Thyroid gland (tissue), 4 donors: ENCODE results near the gene TAS1R3. TPM values are rescaled to one million over a fixed set of nuclear protein-coding genes. Genes with fewer than 3 reads are reported as not detected.

Experiments used
- DNase-seq, 2 donors: peaks; one replicate each; pipeline ENCODE4 v3.0.0-alpha.2; 2019
- H3K27ac ChIP-seq, 3 donors: fragments of 200-600 bp; sonication (generic); 1 replicate in 2 of 3; 2 replicates in 1 of 3; pipeline ENCODE4 v1.5.1; 2016 to 2019; ENCODE audit warnings: mild to moderate bottlenecking in 1 of 3, moderate library complexity in 1 of 3
- H3K27me3 ChIP-seq: fragments of 200-600 bp; sonication (generic); one replicate; pipeline ENCODE4 v1.5.1; 2019
- H3K36me3 ChIP-seq, 2 donors: fragments of 200-600 bp; sonication (generic); one replicate each; pipeline ENCODE4 v1.5.1; 2016 to 2019
- H3K4me1 ChIP-seq, 2 donors: fragments of 200-600 bp; sonication (generic); one replicate each; pipeline ENCODE4 v1.5.1; 2017 to 2019
- H3K4me3 ChIP-seq, 3 donors: fragments of 200-600 bp; sonication (generic); replicated peaks in 1 of 3; 1 replicate in 2 of 3; 2 replicates in 1 of 3; pipeline ENCODE4 v1.5.1; 2016; ENCODE audit warnings: mild to moderate bottlenecking in 1 of 3
- H3K9me3 ChIP-seq: fragments of 200-600 bp; sonication (generic); one replicate; pipeline ENCODE4 v1.5.1; 2017
- CTCF ChIP-seq, 6 experiments: fragments of 200-600 bp in 3 of 6; fragments of 450-650 bp in 3 of 6; sonication (generic) in 3 of 6; IDR thresholded peaks; one replicate each; pipeline ENCODE4 v1.5.1; 2016 to 2019; ENCODE audit warnings: antibody characterized with exemption in 6 of 6, mild to moderate bottlenecking in 2 of 6, inconsistent platforms in 1 of 6, moderate library complexity in 1 of 6
- POLR2A ChIP-seq, 2 donors: fragments of 450-650 bp; IDR thresholded peaks; one replicate each; pipeline ENCODE4 v1.6.1; 2017; ENCODE audit warnings: antibody characterized with exemption in 2 of 2, mild to moderate bottlenecking in 2 of 2, moderate library complexity in 1 of 2
- WGBS, 2 donors: methylation state at CpG; one replicate each; pipeline ENCODE4 v1.1.5; 2017; 5-methylcytosine and 5-hydroxymethylcytosine counted together
- intact Hi-C: fragments of 100-400 bp; cut with DNase I; formaldehyde crosslinking; loops from one replicate; pipeline ENCODE4 v1.15.1; 2023
- microRNA-seq: library from miRNA; unstranded; fragments of <30 nt; microRNA quantifications from one replicate; pipeline ENCODE4, GENCODE V29; 2016
- small RNA-seq: library from RNA; depleted of rRNA; stranded (forward); fragments of <200 nt; gene quantifications from one replicate; pipeline ENCODE3, GENCODE V24; 2016
- total RNA-seq, 4 donors: library from RNA; depleted of rRNA; stranded (reverse); fragments of >200 nt; gene quantifications; one replicate each; pipeline ENCODE4 v1.2.3, GENCODE V29; 2016

Gene TAS1R3
- total RNA-seq, 4 donors from 2014 or later = 0.11 to 1.4 (median 0.68) TPM

GRCh38 chr1:1380860-1381259 is 49.8 kb downstream of the TAS1R3 start:
- intact Hi-C loops = no loop called here
- TF ChIP-seq POLR2A (IDR thresholded peaks at IDR 0.05) (no peak), CTCF (IDR thresholded peaks at IDR 0.05) (no peak)

GRCh38 chr1:1381294-1381693 is 50.2 kb downstream of the TAS1R3 start:
- H3K4me3 ChIP-seq = no peak overlapping the region
- intact Hi-C loops = no loop called here
- H3K9me3 ChIP-seq = no peaks in the 10 kb centered on the region
- H3K36me3 ChIP-seq = peaks cover 7% of the 10 kb centered on the region in 2 donors
- no peak for DNase-seq
- H3K27me3 ChIP-seq = no peaks in the 10 kb centered on the region
- 83 to 97% methylated on average over 5 to 8 of the region's 8 CpGs for WGBS, 2 donors
- H3K27ac ChIP-seq = no peak overlapping the region
- TF ChIP-seq POLR2A (IDR thresholded peaks at IDR 0.05) (no peak), CTCF (IDR thresholded peaks at IDR 0.05) (no peak)
- H3K4me1 ChIP-seq = no peaks in the 10 kb centered on the region

More at GRCh38 chr1:1380860-1381259, 49.8 kb downstream of the TAS1R3 start:
- Histone ChIP-seq H3K27me3 (no peaks in the 10 kb centered on the region), H3K27ac (no peak overlapping the region), H3K9me3 (no peaks in the 10 kb centered on the region), H3K36me3 (peaks cover 2 to 3% of the 10 kb centered on the region in 2 donors), H3K4me3 (no peak overlapping the region), H3K4me1 (peaks cover 0 to 3% of the 10 kb centered on the region in 2 donors)
- DNase-seq = no peak
- WGBS, 2 donors = 91 to 97% methylated on average over 7 to 9 of the region's 16 CpGs

Small RNA genes within 50 kb of the gene (microRNA-seq; reads per million reads assigned to microRNA genes)
- gene MIR6726 (not detected), gene MIR6727 (not detected), gene MIR6808 (not detected)

Small RNA genes within 50 kb of the gene (small RNA-seq; reads per million reads assigned to genes)
- not detected for gene MIR6726

Other genes starting within 250 kb of the TAS1R3 start
- 10 to 100 TPM; 10.3 to 27.6 (median 19.6) TPM for gene C1orf159, start 215.2 kb upstream of the TAS1R3 start, total RNA-seq
- under 1 TPM in 2 of 4 donors, not detected in 2; 0.13 to 0.29 TPM for gene TTLL10, start 157.4 kb upstream of the TAS1R3 start, total RNA-seq
- under 1 TPM in 2 of 4 donors, not detected in 2; 0.49 to 0.67 TPM for gene TNFRSF18, start 124.7 kb upstream of the TAS1R3 start, total RNA-seq
- 1 to 10 TPM; 1.5 to 4.5 (median 3.2) TPM for gene TNFRSF4, start 117.1 kb upstream of the TAS1R3 start, total RNA-seq
- 100 to 1,000 TPM; 109 to 144 (median 138) TPM for gene SDF4, start 99.3 kb upstream of the TAS1R3 start, total RNA-seq
- 10 to 100 TPM; 18.0 to 32.2 (median 25.5) TPM for gene B3GALT6, start 99.0 kb upstream of the TAS1R3 start, total RNA-seq
- under 1 TPM in 1 of 4 donors, not detected in 3; 0.83 TPM for gene C1QTNF12, start 84.6 kb upstream of the TAS1R3 start, total RNA-seq
- 10 to 100 TPM; 33.0 to 58.4 (median 36.2) TPM for gene UBE2J2, start 57.4 kb upstream of the TAS1R3 start, total RNA-seq
- 1 to 10 TPM in 3 of 4 donors, under 1 TPM in 1; 0.73 to 3.2 (median 1.6) TPM for gene SCNN1D, start 50.8 kb upstream of the TAS1R3 start, total RNA-seq
- 10 to 100 TPM; 31.6 to 51.2 (median 42.1) TPM for gene ACAP3, start 23.4 kb upstream of the TAS1R3 start, total RNA-seq
- 10 to 100 TPM; 24.0 to 41.4 (median 28.0) TPM for gene PUSL1, start 22.7 kb upstream of the TAS1R3 start, total RNA-seq
- gene INTS11, start 6.6 kb upstream of the TAS1R3 start, total RNA-seq = 100 to 1,000 TPM in 2 of 4 donors, 10 to 100 TPM in 2; 68.9 to 116 (median 94.7) TPM
- 10 to 100 TPM; 16.7 to 37.3 (median 24.3) TPM for gene CPTP, start 6.5 kb upstream of the TAS1R3 start, total RNA-seq
- gene DVL1, start 18.1 kb downstream of the TAS1R3 start, total RNA-seq = 10 to 100 TPM; 46.6 to 79.4 (median 61.7) TPM
- 100 to 1,000 TPM in 3 of 4 donors, 10 to 100 TPM in 1; 57.1 to 143 (median 106) TPM for gene MXRA8, start 27.3 kb downstream of the TAS1R3 start, total RNA-seq
- 100 to 1,000 TPM in 2 of 4 donors, 10 to 100 TPM in 2; 73.8 to 198 (median 105) TPM for gene AURKAIP1, start 43.9 kb downstream of the TAS1R3 start, total RNA-seq
- gene CCNL2, start 68.1 kb downstream of the TAS1R3 start, total RNA-seq = 100 to 1,000 TPM; 167 to 307 (median 215) TPM
- 100 to 1,000 TPM; 123 to 199 (median 160) TPM for gene MRPL20, start 76.0 kb downstream of the TAS1R3 start, total RNA-seq
- 1 to 10 TPM; 2.0 to 3.2 (median 2.4) TPM for gene ANKRD65, start 90.0 kb downstream of the TAS1R3 start, total RNA-seq
- 10 to 100 TPM; 11.4 to 52.0 (median 30.3) TPM for gene VWA1, start 104.4 kb downstream of the TAS1R3 start, total RNA-seq
- 10 to 100 TPM in 2 of 4 donors, 1 to 10 TPM in 2; 4.9 to 29.9 (median 15.1) TPM for gene ATAD3C, start 118.4 kb downstream of the TAS1R3 start, total RNA-seq
- 10 to 100 TPM; 13.8 to 29.1 (median 15.0) TPM for gene ATAD3B, start 140.5 kb downstream of the TAS1R3 start, total RNA-seq
- gene ATAD3A, start 180.9 kb downstream of the TAS1R3 start, total RNA-seq = 10 to 100 TPM; 21.6 to 34.2 (median 28.5) TPM
- 1 to 10 TPM; 1.2 to 4.5 (median 1.3) TPM for gene TMEM240, start 209.3 kb downstream of the TAS1R3 start, total RNA-seq
- gene SSU72, start 243.6 kb downstream of the TAS1R3 start, total RNA-seq = 100 to 1,000 TPM; 204 to 294 (median 241) TPM